Measurements from ENCODE around the gene SHLD1.

DNA sequence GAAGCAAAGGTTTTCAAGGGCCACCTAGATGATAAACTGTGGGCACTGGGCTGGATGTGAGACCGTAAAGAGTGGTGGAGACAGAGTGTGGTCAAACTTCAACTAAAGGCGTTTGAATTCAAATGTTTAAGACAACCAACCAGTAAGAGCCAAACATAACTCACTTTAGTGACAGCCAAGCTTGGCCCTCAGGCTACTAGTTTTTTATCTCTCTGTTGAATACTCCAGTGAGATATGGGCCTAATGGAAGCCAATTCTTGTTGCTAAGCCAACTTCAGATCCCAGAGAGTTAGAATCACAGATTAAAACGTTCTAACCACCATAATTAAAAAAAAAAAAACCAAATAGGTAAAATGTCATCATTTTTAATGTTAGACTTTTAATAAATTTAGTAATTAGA is 142.9 kb downstream of the SHLD1 start:
- TF ChIP-seq, protein P1, sequence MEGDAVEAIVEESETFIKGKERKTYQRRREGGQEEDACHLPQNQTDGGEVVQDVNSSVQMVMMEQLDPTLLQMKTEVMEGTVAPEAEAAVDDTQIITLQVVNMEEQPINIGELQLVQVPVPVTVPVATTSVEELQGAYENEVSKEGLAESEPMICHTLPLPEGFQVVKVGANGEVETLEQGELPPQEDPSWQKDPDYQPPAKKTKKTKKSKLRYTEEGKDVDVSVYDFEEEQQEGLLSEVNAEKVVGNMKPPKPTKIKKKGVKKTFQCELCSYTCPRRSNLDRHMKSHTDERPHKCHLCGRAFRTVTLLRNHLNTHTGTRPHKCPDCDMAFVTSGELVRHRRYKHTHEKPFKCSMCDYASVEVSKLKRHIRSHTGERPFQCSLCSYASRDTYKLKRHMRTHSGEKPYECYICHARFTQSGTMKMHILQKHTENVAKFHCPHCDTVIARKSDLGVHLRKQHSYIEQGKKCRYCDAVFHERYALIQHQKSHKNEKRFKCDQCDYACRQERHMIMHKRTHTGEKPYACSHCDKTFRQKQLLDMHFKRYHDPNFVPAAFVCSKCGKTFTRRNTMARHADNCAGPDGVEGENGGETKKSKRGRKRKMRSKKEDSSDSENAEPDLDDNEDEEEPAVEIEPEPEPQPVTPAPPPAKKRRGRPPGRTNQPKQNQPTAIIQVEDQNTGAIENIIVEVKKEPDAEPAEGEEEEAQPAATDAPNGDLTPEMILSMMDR (IDR thresholded peaks at IDR 0.05; ENCODE audit: insufficient read depth, low read depth, low read length) = no peak
- no peak for TF ChIP-seq EZH2 (IDR thresholded peaks at IDR 0.05; ENCODE audit: insufficient read depth, low read length)
